OCI-LY1 (cell line): ENCODE results near the gene CFAP57.

Experiments used
- H2AFZ ChIP-seq: fragments of 200-600 bp; sonication (generic), shearing (Covaris generic); 2 replicates; pipeline ENCODE4 v1.6.0; 2014; ENCODE audit warnings: antibody characterized with exemption, mild to moderate bottlenecking, low read length
- H3F3A ChIP-seq: fragments of 200-600 bp; sonication (generic), shearing (Covaris generic); 2 replicates; pipeline ENCODE4 v1.6.0; 2014; ENCODE audit warnings: mild to moderate bottlenecking, antibody characterized with exemption, low read length, moderate library complexity; ENCODE audit not compliant: insufficient read depth
- H3K27ac ChIP-seq: fragments of 200-600 bp; sonication (generic); 2 replicates; pipeline ENCODE4 v1.5.1; 2014; ENCODE audit warnings: low read length, mixed run types, mild to moderate bottlenecking, low read depth; ENCODE audit not compliant: poor library complexity, severe bottlenecking
- H3K27me3 ChIP-seq: fragments of 200-600 bp; sonication (generic); 2 replicates; pipeline ENCODE4 v1.6.0; 2014; ENCODE audit warnings: antibody characterized with exemption, mild to moderate bottlenecking, low read length, moderate library complexity; ENCODE audit not compliant: insufficient read depth
- H3K36me3 ChIP-seq: fragments of 200-600 bp; sonication (generic); 2 replicates; pipeline ENCODE4 v1.6.1; 2014; ENCODE audit warnings: mild to moderate bottlenecking, antibody characterized with exemption, low read length, moderate library complexity, mixed read lengths; ENCODE audit not compliant: insufficient read depth
- H3K4me1 ChIP-seq: fragments of 200-600 bp; sonication (generic); 2 replicates; pipeline ENCODE4 v1.5.1; 2014; ENCODE audit warnings: mild to moderate bottlenecking, low read length, moderate library complexity; ENCODE audit not compliant: insufficient read depth, severe bottlenecking
- H3K4me2 ChIP-seq: fragments of 200-600 bp; sonication (generic), shearing (Covaris generic); 2 replicates; pipeline ENCODE4 v1.6.1; 2014; ENCODE audit warnings: low read length
- H3K4me3 ChIP-seq: fragments of 200-600 bp; sonication (generic); 2 replicates; pipeline ENCODE4 v1.5.1; 2014; ENCODE audit warnings: low read length, low read depth, mild to moderate bottlenecking, mixed read lengths; ENCODE audit not compliant: poor library complexity, severe bottlenecking
- H3K79me2 ChIP-seq: fragments of 200-600 bp; shearing (Covaris generic); 2 replicates; pipeline ENCODE4 v1.6.1; 2016; ENCODE audit warnings: mixed run types, low read length, mixed read lengths; ENCODE audit not compliant: insufficient read depth
- H3K9ac ChIP-seq: fragments of 200-600 bp; sonication (generic), shearing (Covaris generic); 2 replicates; pipeline ENCODE4 v1.6.1; 2014; ENCODE audit warnings: mild to moderate bottlenecking, low read length, mixed read lengths
- H3K9me2 ChIP-seq: fragments of 200-600 bp; sonication (generic), shearing (Covaris generic); 2 replicates; pipeline ENCODE4 v1.6.1; 2014; ENCODE audit warnings: low read depth, mild to moderate bottlenecking, low read length, mixed read lengths
- H3K9me3 ChIP-seq: fragments of 200-600 bp; shearing (Covaris generic); 2 replicates; pipeline ENCODE4 v1.6.1; 2014; ENCODE audit warnings: low read length, mixed read lengths
- H4K20me1 ChIP-seq: fragments of 200-600 bp; sonication (generic), shearing (Covaris generic); 2 replicates; pipeline ENCODE4 v1.6.0; 2016; ENCODE audit warnings: mild to moderate bottlenecking, low read length; ENCODE audit not compliant: insufficient read depth
- CTCF ChIP-seq: fragments of 200-600 bp; sonication (generic), shearing (Covaris generic); IDR thresholded peaks from 2 replicates; pipeline ENCODE4 v1.5.1; 2017; ENCODE audit warnings: mild to moderate bottlenecking, antibody characterized with exemption, low read length, moderate library complexity, mixed read lengths
- EZH2 ChIP-seq: fragments of 200-600 bp; sonication (generic), shearing (Covaris generic); IDR thresholded peaks from 2 replicates; pipeline ENCODE4 v1.8.0; 2017; ENCODE audit warnings: borderline replicate concordance, mixed run types, mild to moderate bottlenecking, antibody characterized with exemption, low read length, moderate library complexity, mixed read lengths

The CFAP57 gene

DNA sequence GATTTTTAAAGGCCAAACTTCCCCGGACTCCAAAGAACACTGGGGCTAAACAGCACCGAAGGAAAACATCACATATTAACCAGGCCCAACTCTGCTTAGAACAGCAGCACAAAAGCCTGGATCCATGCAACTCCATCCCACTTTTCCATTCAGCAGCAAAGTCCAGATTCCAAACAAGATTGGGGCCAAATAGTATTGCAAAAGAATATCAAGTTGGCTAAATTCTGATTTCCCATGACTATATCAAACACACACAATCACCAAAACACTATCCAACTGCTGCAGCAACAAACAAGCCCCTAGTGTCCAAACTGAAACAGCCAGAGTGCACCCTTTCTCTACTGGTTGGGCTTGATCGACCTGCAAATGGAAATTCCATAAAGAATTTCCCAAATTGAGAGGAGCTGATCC lies 78.2 kb downstream of the CFAP57 start:
- Histone ChIP-seq H3K36me3 (no peaks in the 10 kb centered on the region), H4K20me1 (no peaks in the 10 kb centered on the region), H3K4me3 (no peak overlapping the region), H3K27me3 (no peaks in the 10 kb centered on the region), H3K4me2 (no peak overlapping the region), H3K9ac (no peak overlapping the region), H3K9me3 (peaks cover 2% of the 10 kb centered on the region; the same call in 1 of the 2 replicates), H3K4me1 (no peaks in the 10 kb centered on the region), H3F3A (no peaks in the 10 kb centered on the region), H3K27ac (no peak overlapping the region), H3K79me2 (no peaks in the 10 kb centered on the region), H2AFZ (no peak overlapping the region), H3K9me2 (no peaks in the 10 kb centered on the region)
- TF ChIP-seq EZH2 (no peak), CTCF (no peak)

DNA sequence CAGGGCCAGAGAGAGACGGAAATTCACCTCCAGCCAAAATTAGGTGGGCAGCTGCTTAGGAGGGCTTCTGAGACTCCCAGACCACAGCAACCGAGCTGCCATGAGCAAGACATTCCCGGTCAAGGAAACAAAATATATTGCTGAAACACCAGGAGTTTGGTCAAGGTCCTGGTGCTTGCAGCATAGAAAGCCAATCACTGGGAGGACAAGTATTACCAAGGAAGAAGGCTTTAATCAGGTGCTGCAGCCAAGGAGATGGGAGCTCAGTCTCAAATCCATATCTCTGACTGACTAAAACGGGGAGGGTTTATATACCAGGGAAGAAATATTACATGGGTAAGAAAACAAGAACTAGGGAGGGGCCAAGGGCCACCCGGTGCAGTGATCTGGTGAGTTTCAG lies 78.9 kb downstream of the CFAP57 start:
- Histone ChIP-seq H3F3A (no peaks in the 10 kb centered on the region), H3K27me3 (no peaks in the 10 kb centered on the region), H3K27ac (no peak overlapping the region), H3K79me2 (no peaks in the 10 kb centered on the region), H3K9ac (no peak overlapping the region), H3K9me2 (no peaks in the 10 kb centered on the region), H3K9me3 (peaks cover 2% of the 10 kb centered on the region; the same call in 1 of the 2 replicates), H2AFZ (no peak overlapping the region), H3K4me3 (no peak overlapping the region), H3K4me1 (no peaks in the 10 kb centered on the region), H4K20me1 (no peaks in the 10 kb centered on the region), H3K4me2 (no peak overlapping the region), H3K36me3 (no peaks in the 10 kb centered on the region)
- no peak for TF ChIP-seq CTCF
- TF ChIP-seq EZH2 = no peak

- Histone ChIP-seq H3K36me3 (no peaks in the 10 kb centered on the region), H3F3A (no peaks in the 10 kb centered on the region), H3K4me2 (no peak overlapping the region), H3K9me3 (peaks cover 1% of the 10 kb centered on the region; the same call in 1 of the 2 replicates), H3K4me3 (no peak overlapping the region), H3K27me3 (no peaks in the 10 kb centered on the region), H3K4me1 (no peaks in the 10 kb centered on the region), H3K79me2 (no peaks in the 10 kb centered on the region), H4K20me1 (no peaks in the 10 kb centered on the region), H2AFZ (no peak overlapping the region), H3K9ac (no peak overlapping the region), H3K9me2 (no peaks in the 10 kb centered on the region), H3K27ac (no peak overlapping the region)
- no peak for TF ChIP-seq CTCF
- TF ChIP-seq EZH2 = no peak
Observed at GRCh38 chr1:43252225-43252624, 80.1 kb downstream of the CFAP57 start.
